ENCODE measurements around the gene BRIP1.
"Not testable (repeated sequence)": the region's sequence is repeated elsewhere in the genome, so short reads cannot be mapped to it uniquely, and the experiment has no call there.

Gene BRIP1

DNA sequence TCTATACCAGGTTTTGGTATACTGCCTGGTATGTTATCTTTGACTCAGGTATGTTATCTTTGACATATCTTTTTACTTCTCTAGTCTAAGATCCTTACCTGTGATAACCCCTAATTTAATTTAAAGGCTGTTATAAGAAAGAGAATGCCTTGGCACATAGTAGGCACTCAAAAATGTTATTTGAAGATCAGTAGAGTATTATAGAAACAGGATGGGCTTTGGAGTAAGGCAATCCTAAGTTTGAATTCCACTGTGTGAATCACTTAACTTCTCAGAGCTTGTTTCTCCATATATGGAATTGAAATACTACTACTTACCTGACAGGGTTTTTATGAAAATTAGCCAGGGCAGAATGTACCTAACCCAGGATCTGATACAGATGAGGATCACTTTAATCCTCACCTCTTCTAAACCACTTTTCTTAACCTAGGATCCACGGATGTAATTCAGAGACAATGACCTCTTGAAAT is 1.2 kb downstream of the BRIP1 start:
- no peak for DNase-seq

DNA sequence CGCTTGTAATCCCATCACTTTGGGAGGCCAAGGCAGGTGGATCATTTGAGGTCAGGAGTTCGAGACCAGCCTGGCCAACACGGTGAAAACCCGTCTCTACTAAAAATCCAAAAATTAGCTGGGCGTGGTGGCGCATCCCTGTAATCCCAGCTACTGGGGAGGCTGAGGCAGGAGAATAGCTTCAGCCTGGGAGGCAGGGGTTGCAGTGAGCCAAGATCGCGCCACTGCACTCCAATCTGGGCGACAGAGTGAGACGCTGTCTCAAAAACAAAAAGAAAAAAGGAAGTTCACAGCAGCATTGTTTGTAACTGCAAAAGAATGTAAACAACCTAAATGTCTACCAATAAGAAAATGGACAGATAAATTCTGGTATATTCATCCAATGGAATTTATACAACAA is 2.9 kb downstream of the BRIP1 start:
- DNase-seq = not testable (repeated sequence)

DNA sequence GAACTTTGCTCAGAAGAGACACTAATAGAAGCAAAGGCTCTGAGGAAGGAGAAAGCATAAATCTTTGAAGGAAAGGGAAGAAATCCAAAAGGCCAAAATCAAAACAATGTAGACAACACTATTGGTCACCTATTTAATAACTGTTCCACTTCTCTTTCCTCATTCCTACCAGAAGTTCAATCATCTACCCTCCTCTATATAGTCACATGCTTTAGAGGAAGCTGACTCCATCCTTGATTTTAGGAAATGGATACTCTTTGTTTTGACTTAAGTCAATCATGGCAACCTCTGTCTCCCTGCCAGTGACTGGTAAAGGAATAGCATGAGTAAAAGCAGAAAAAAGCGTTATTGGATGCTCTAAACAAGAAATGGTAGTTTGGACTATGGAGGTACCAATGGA is 7.3 kb downstream of the BRIP1 start:
- DNase-seq = no peak

DNA sequence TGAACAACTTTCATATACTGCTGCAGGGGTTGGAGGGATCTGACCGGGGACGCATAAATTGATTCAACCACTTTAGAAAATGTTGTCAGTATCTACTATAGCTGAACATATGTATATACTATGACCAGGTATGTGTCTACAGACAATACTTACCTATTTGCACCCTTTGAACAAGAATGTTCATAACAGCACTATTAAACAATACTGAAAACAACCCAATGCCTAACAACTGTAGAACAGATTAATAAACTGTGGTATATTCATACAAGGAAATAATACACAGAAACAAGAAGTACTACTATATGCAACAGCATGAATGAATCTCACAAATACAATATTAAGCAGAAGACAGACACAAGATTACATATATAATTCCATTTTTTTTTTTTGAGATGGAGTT is 10.5 kb downstream of the BRIP1 start:
- no peak for DNase-seq

DNA sequence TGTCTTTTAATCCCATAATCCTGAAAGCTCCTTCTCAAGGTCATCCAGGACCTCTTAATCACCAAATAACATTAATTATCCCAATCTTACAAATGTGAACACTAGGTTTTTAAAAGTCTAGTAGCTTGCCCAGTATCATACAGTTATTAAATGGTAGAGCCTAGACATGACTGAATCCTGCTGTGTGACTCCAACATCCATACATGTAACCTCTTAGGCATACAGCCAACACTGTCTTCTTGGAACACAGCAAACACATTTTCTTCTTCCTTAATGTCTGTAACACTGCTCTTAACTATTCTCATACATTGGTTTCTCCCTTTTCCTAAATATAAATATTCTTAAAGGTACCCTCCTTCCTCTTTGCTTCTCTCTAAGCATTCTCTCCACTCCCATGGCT is 13.7 kb downstream of the BRIP1 start:
- DNase-seq = no peak

DNA sequence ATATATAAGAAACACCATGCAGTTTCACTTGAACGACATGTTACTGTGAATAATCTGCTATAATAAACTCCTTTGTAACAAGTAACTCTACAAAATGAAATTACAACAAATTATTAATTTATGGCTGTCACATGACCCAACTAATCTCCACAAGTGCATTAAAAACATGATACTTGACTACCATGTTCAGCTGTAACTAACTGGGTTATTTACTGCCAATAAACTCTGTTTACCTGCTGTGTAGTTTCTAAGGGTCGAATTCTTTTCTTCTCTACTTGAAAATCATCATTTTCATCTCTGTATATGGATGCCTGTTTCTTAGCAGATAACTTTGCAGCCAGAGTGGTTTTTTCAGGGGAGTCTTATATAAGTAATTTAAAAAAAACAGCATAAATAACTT is 14.4 kb downstream of the BRIP1 start:
- DNase-seq = no peak

DNA sequence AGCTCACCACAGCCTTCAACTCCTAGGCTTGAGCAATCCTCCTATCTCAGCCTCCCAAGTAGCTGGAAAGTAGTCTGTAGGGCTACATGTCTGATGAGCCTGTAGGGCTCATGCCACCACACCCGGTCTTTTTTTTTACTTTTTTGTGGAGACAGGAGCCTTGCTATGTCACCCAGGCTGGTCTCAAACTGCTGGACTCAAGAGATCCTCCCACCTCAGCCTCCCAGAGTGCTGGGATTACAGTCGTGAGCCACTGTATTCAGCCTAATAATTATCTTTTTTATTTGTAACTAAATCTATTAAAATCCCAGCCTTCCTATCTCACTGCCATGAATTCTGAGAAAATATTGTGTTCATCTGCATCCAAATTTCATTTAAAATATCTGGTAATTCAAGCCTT is 15.1 kb downstream of the BRIP1 start:
- DNase-seq = no peak

DNA sequence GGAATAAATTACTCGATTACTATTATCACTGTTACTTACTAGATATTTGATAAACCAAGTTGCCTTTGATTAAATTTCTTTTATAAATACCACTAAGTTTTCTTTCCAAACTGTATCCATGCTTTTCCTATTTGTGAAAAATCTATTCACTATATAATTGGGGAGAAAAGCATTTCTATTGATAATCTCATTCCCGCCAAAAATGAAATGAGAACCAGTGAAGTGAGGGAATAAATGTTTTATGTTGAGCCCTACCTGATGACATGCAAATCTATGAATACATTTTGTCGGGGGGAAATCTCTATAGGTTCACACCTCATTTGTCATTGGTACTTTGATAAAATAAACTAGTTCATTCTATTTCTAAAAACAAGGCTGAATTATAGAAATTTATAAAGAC is 15.7 kb downstream of the BRIP1 start:
- DNase-seq = no peak

DNA sequence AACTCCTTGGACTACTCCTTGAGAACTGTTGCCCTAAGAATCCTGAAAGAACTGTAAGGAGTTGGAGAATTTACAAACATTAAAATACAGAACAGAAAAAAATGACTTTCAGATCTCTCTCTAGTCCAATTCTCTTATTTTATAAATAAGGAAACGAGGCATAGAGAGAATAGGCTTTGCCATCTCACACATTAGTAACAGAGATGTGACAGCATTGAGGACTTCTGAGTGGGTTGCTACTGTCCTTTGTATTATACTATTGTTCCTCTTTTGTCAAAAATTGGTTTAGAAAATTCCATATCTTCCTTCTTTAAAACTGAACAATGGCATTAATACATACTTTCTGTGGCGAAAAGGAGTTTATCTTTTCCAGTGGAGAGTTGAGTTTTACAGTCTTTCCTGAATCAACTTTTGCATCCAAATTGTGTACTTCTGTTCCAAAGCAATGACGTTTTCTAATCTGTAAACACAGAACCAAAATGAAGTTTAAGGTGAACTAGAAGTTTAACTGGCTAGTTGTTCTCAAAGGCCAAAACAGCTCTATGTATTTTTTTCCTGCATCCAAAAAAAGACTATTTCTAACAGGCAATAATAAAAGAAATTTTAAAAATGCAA is 16.5 kb downstream of the BRIP1 start:
- no peak for DNase-seq

DNA sequence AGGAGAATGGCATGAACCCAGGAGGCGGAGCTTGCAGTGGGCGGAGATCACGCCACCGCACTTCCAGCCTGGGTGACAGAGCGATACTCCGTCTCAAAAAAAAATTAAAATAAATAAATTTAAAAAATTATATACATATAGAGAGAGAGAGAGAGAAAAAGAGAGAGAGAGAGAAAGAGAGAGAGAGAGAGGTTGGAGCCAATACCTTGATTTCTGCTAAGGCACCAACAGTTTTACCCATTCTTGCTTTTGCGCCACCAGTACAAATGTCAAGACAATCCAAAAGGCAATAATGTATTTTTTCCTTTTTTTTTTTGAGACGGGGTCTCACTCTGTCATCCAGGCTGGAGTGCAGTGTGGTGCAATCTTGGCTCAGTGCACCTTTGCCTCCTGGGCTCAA is 17.2 kb downstream of the BRIP1 start:
- DNase-seq = no peak

DNA sequence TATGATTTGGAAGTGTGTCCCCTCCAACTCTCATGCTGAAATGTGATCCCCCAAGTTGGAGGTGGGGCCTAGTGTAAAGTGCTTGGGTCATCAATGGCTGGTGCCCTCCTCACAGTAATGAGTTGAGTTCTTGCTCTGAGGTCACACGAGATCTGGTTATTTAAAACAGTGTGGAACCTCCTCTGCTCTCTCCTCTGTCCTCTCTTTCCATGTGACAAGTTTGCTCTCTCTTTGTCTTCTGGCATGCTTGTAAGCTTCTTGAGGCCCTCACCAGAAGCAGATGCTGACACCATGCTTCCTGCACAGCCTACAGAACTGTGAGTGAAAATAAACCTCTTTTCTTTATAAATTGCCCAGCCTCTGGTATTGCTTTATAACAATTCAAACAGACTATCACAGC is 19.9 kb downstream of the BRIP1 start:
- DNase-seq = no peak

DNA sequence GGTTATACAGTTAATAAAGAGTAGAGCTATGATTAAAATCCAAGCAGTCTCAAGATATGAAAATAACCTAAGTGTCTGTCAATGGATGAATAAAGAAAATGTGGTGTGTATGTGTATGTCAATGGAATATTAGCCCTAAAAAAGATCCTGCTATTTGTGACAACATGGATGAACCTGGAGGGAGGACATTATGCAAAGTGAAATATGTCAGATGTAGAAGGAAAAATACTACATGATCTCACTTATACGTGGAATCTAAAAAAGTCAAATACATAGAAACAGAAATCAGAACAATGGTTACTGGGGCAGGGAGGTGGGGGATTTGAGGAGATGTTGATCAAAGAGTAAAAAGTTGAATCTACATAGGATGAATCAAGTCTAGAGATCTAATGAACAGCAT is 20.4 kb downstream of the BRIP1 start:
- DNase-seq = no peak

DNA sequence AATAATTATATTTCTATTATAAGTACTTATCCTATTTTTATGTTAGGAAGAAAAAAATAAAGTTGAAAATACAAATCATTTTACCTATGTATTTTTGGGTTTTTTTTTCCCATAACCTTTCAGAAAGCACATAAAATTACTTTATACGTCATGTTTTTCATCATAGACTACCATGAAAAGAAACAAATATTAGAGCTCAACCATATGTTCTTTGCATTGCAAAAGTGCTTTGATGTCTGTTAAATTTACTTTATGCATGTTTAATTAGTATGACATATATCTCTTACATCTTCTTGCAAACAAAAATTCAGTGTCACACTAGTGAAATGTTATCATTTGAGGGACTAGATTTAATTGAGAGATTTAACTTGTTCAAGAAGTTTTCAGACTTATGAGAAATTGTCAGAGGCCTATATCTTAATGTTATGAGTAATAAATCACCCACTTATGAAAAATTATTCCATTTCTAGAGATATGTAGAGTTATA is 24.0 kb downstream of the BRIP1 start:
- no peak for DNase-seq

DNA sequence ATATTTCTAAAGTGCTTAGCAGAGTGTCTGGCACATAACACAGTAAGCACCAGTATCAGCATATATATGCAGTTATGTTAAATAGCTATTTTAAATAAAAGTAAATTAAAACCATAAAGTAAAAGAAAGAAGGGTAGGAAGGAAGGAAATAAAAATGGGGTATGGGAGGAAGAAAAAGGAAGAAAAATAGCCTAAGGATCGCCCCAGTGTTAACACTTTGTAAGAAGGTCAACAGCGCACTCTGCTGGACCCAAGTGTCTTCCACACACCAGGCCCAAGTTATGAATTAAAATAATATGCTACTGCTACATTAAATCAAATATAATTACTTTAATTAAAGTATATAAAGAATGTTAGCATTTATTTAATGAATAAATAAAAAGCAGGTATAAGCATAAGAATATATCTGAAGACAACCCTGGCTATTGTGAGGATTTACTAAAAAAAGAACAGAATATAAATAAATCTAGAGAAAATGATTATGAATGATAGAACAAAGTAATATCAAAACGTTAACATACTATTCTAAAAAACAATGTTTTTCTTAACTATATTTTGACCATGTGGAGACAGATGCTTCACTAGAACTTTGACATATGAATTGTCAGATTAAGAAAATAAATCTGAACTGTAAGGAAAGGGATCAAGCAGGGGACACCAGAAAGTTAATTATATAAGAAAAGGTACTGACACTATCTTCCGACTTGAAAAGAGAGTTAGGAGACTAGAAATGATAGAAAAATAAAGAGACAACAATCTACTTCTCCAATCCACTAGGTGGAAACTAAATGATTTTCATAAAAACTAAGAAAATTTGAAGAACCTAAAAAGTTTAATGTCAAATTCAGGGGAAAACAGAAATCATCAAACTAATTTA is 25.9 kb downstream of the BRIP1 start:
- no peak for DNase-seq

DNA sequence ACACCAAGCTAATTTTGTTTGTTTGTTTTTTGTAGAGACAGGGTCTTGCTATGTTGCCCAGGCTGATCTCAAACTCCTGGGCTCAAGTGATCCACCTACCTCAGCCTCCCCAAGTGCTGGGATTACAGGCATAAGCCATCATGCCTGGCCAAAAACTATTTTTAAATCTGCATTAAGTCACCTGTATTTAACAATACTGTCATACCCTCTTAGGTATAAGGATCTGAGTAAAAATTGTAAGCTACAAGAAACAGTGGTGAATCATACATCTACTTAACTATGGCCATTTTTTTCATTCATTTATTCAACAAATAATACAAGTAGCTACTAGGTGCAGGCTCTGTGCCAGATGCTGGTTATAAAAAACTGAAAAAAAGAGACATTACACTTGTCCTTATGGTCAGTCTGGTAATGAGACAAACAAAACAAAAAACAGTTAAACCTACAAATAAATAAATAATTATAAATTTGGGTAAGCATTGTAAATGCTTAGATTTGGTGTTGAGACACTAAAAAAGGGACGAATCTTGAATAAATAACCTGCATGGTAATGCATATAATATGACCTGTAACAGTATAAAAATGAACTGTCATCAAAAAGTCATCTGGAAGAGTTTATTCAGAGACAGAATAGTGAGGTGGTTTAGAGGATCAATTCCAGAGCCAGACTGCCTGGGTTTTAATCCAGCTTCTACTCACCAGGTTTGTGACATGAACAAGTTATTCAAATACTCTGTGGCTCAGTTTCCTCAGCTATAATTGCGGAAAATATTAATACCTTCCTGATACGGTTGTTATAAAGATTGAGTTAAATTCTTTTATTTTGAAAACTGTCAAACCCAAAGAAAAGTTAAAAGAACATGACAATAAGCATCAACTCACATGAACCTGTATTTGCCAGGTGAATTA is 26.8 kb downstream of the BRIP1 start:
- DNase-seq = no peak

DNA sequence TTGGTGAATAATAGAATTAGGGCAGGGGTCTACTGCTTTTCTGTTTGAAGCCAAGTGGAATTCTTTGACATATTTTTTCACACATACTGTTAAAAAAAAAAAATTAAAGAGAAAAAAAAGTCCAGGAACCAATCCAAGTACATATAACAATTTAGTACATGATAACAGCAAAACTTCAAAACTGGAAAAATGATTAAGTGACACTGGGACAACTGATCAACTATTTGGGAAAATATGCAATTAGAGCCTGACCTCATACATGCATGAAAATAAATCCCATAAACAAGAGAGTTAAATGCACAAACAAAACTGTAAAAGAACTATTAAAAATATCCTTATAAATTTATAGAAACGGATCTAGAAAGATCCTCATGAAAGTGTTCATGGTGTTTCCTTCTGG is 27.7 kb downstream of the BRIP1 start:
- no peak for DNase-seq

DNA sequence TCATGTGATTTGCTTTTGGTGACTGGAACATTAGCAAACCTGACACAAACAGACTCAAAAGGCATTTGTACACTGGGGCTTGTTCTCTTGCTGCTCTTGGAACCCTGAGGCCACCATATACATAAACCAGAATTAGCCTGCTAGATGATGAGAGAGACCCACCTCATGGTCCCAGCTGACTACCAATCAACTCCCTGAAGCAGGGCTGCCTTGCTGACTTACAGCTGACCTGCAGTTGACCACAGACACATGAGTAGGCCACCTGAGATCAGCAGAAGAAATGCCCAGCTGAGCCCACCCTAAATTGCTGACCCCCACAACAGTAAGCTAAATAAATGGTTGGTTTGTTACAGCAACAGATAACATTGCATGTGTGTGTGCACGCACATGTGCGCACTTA is 28.7 kb downstream of the BRIP1 start:
- no peak for DNase-seq

DNA sequence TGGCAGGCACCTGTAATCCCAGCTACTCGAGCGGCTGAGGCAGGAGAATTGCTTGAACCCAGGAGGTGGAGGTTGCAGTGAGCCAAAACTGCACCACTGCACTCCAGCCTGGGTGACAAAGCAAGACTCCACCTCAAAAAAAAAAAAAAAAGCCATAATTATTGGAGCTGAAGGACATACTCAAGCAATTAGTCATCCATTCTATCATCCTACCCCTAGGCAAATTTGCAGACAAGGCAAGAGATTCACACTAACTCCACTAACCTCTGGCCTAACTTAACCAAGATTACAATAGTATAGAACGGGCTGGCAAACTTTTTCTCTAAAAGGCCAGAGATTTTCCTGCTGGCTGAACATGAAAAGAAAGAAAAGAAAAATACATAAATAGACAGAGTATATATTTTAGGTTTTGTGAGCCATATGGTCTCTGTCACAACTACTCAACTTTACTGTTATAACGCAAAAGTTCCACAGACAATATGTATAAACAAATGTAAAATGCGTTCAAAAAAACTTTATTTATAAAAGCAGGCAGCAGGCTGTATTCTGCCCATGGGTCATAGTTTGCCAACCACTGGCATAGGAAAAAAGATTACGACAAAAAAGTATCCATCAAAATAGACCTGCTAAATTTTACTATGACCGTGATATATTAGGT is 29.7 kb downstream of the BRIP1 start:
- DNase-seq = no peak

DNA sequence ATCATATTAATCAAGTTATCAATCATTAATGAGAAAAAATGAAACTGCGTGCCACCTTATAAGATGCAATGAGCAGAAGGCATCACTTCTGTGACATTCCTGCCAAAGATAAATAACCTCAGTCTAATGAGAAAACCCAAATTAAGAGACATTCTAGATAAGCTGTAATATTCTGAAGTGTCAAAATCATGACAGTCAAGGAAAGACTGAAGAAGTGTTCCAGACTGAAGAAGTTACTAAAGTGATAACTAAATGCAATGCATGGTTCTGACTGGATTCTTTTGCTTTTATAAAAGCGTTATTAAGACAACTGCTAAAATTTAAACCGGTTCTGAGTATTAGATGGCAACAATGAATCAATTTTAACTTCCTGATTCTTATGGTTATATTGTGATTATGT is 30.9 kb downstream of the BRIP1 start:
- no peak for DNase-seq

DNA sequence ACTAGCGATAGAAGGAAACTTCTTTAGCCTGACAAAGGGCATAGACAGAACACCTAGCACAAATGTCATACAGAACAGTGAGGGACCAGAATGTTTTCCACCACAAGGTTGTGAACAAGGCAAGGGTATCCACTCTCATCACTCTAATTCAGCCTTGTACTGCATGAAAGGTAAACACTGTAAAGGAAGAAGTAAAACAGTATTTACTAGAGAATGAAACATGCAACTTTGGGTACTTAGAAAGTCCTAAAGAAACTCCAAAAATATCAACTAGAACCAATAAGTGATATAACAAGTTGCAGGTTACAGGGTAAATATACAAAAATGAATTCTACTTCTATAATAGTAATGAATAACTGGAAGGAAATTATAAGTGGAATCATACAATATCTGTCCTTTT is 32.2 kb downstream of the BRIP1 start:
- DNase-seq = no peak

DNA sequence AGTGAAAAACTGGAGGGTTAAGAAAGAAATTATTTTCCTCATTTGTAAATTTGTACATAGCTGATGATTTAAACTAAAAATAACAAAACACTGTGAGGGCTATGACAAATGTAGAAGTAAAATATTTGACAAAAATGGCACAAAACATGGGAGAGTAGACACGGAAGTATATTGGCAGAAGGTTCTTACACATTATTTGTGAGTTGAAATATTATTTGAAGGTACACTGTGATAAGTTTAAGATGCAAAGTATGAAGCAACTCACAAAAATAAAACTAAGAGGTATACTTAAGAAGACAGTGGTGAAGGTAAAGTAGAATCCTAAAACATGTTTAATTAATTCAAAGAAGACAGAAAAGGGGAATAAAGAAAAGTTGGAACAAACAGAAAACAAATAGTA is 34.6 kb downstream of the BRIP1 start:
- DNase-seq = no peak

DNA sequence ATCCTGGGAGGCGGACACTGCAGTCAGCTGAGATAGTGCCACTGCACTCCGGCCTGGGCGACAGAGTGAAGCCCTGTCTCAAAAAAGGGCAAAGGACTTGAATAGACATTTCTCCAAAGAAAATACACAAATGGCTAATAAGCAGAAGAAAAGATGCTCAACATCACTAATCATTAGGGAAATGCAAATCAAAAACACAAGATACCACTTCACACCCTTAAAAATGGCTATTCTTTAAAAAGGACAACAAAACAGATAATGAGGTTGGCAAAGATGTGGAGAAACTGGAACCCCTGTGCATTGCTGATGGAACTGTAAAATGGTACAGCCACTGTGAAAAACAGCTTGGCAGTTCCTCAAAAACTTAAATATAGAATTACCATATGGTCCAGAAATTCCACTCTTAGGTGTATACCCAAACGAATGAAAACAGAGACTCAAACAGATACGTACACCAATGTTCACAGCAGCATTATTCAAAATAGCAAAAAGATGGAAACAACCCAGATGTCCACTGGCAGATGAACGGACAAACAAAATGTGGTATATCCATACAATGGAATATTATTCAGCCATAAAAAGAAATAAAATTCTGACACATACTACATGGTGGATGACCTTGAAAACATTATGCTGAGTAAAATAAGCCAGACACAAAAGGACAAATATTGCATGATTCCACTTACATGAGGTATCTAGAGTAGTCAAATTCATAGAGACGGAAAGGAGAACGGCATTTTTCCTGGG is 35.5 kb downstream of the BRIP1 start:
- no peak for DNase-seq
